T-helper 1 cell (primary cell): ENCODE results near the gene SLC25A2.
A peak's percentile ranks its signal among the peaks of the same experiment; 100 is the strongest.
"Not testable (repeated sequence)": the region's sequence is repeated elsewhere in the genome, so short reads cannot be mapped to it uniquely, and the experiment has no call there.

ENCODE experiments used
- DNase-seq, 5 donors: peaks; one replicate each; pipeline ENCODE4 v3.0.0-alpha.2; 2012 to 2020
- total RNA-seq, 4 donors: gene quantifications; one replicate each; lab custom pipeline; 2026; lab: John Stamatoyannopoulos, UW

Gene SLC25A2
- total RNA-seq, result 0.08 to 1.9 (median 1.1) reads per million in 4 donors

DNA sequence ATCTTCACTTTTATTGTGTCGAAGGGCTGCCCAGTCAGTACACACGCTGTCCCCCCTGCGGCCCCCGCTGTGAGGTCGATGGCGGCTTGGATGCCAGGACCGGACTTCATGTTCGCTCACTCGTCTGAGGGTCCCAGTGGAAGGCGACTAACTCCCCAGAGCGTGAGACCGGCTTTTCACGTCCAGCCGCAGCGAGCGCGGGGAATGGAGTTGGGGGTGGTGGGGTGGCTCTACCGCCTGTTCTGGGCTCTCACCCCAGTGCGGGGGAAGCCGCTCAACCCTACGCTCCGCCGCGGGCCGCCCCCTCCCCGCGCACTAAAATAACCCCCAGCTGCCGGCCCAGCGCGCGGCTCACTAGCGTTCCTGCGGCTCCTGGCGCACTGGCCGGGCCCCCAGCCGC is at the start of gene SLC25A2:
TSS of gene SLC25A2 (minus strand) at position 294 of the 400 bp plus-strand sequence. CDS start at position 110, 184 bp downstream.
- no peak for DNase-seq

DNA sequence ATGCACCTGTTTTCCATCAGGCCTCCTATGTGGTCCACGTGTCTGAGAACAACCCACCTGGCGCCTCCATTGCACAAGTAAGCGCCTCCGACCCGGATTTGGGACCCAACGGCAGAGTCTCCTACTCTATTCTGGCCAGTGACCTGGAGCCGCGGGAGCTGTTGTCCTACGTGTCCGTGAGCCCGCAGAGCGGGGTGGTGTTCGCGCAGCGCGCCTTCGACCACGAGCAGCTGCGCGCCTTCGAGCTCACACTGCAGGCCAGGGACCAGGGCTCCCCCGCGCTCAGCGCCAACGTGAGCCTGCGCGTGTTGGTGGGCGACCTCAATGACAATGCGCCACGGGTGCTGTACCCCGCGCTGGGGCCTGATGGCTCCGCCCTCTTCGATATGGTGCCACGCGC is 47.7 kb upstream of the SLC25A2 start:
- DNase-seq, result no peak

DNA sequence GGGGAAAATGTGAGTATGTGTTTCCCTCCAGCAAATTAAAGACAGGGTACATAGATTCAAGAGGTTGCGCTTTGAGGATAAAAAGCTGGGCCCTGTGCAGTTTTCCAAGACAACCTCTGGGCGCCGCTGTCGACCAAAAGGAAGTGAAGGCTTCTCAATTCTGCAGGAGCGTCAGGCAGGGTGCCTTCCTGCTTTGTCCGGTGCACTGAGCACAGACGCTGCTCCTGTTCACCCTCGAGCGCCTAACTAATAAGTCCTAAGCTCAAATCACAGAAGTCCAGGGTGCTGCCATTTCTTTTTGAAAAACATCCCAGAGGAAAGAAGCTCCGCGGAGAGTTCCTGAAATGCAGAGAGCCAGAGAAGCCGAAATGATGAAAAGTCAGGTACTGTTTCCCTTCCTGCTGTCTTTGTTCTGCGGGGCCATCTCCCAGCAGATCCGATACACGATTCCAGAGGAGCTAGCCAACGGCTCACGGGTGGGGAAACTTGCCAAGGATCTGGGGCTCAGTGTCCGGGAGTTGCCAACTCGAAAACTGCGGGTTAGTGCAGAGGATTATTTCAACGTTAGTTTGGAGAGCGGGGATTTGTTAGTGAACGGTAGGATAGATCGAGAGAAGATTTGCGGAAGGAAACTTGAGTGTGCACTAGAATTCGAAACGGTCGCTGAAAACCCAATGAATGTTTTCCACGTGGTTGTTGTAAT is 46.2 kb upstream of the SLC25A2 start, which contains the start of gene PCDHGB1:
TSS of gene PCDHGB1 (plus strand) at position 183 of the 703 bp plus-strand sequence. CDS start at position 345, 162 bp downstream.
- DNase-seq, result peak in 2 of 5 donors; percentile 19 to 25

DNA sequence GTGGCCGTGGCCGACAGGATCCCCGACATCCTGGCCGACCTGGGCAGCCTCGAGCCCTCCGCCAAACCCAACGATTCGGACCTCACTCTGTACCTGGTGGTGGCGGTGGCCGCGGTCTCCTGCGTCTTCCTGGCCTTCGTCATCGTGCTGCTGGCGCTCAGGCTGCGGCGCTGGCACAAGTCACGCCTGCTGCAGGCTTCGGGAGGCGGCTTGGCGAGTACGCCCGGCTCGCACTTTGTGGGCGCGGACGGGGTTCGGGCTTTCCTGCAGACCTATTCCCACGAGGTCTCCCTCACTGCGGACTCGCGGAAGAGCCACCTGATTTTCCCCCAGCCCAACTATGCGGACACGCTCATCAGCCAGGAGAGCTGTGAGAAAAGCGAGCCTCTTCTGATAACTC is 42.2 kb upstream of the SLC25A2 start:
- DNase-seq, result not testable (repeated sequence)

DNA sequence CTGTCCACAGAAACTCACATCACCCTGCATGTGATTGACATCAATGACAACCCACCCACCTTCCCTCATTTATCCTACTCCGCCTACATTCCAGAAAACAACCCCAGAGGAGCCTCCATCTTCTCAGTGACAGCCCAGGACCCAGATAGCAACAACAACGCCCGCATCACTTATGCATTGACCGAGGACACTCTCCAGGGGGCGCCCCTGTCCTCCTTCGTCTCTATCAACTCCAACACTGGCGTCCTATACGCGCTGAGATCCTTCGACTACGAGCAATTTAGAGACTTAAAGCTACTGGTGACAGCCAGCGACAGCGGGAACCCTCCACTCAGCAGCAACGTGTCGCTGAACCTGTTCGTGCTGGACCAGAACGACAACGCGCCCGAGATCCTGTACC is 41.5 kb upstream of the SLC25A2 start:
- DNase-seq, result no peak

DNA sequence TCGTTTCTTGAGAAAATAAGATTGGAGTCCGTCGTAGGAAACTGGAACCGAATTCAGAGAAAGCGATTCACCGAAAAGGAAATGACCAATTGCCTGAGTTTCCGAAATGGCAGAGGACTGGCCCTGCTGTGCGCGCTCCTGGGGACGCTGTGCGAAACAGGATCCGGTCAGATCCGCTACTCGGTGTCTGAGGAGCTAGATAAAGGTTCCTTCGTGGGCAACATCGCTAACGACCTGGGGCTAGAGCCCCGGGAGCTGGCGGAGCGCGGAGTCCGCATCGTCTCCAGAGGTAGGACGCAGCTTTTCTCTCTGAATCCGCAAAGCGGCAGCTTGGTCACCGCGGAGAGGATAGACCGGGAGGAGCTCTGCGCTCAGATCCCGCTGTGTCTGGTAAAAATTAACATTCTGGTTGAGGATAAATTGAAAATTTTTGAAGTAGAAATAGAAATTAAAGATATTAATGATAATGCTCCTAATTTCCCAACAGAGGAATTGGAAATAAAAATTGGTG is 40.2 kb upstream of the SLC25A2 start:
- no peak for DNase-seq

DNA sequence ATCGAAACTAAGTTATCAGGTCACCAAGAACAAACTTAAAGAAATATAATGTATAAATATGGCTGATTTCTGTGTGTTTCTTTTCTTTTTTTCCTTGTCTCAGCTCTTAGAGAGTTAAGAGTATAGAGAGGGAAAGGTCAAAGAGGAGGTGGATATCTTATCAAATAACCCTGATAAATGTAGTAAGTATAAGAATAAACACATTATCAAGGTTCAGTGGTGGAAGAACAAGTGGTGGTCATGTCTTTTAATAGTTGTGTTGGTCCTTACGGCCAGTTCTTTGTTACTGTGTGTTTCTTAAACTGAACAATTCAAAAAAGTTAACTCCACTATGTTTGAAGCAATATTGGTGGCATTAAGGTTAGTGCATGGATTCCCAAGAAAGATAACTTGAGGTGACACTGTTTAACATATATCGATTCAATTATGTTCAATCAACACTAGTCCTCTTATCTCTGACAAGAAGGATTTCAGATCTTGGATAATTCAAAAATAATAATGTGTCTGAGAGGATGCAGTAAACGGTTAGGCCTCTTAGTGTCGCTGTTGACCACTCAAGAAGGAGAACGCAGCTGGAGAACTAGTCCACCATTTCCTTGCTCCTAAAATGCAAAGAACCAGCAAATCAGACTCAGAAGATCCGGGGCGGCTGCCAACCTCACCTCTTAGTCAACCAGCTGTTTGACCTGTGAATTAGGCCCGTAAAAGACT is 39.5 kb upstream of the SLC25A2 start, which contains the start of gene PCDHGA3:
TSS of gene PCDHGA3 (plus strand) at position 588 of the 711 bp plus-strand sequence. CDS start 205 bp downstream, outside the sequence.
- DNase-seq, result peak in 1 of 5 donors; percentile 14

DNA sequence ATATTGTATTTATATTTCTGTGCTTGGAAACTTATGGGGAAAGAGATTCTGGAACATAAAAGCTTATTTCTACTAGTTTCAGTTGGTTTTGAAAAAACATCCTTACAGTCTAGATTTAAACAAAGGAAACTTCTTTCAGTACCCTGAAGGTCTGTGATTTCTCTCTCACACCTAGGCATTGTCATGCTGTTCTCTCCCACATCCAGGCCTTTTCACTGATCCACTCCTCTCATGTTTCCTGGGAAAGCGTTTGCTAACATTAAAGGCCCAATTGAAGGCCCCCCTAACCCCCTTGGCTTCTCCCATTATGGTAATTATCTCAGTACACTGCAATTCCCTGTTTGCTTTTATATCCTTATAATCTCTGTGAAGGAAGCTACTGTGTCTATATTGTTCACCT is 38.9 kb upstream of the SLC25A2 start:
- DNase-seq, result no peak

DNA sequence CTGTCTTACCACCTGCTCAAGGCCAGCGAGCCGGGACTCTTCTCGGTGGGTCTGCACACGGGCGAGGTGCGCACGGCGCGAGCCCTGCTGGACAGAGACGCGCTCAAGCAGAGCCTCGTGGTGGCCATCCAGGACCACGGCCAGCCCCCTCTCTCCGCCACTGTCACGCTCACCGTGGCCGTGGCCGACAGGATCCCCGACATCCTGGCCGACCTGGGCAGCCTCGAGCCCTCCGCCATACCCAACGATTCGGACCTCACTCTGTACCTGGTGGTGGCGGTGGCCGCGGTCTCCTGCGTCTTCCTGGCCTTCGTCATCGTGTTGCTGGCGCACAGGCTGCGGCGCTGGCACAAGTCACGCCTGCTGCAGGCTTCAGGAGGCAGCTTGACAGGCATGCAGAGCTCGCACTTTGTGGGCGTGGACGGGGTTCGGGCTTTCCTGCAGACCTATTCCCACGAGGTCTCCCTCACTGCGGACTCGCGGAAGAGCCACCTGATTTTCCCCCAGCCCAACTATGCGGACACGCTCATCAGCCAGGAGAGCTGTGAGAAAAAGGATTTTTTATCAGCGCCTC is 37.0 kb upstream of the SLC25A2 start:
- not testable (repeated sequence) for DNase-seq

DNA sequence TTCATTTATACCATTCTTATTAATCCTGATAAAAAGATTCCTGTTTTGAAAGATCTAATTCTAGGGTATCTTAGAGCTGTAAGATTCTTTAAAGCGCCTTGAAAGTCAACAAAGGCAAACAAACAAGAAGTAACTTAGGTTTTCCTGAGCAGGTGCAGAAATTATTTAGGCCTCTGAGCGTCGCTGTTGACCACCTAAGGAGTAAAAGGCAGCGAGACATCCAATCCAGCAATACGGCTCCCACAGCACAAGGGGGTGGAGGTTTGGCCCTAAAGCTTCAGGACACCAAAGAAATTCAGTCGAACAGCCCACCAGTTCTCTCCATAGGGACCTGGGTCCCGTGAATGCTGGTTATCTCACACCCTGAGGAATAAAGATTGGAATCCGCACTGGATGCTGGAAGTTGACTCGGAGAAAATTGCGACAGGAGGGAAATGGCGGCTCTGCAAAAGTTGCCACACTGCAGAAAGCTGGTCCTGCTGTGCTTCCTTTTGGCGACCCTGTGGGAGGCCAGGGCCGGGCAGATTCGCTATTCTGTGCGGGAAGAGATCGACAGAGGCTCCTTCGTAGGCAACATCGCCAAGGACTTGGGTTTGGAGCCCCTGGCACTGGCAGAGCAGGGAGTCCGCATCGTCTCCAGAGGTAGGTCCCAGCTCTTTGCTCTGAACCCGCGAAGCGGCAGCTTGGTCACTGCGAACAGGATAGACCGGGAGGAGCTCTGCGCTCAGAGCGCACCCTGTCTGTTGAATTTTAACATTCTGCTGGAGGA is 34.9 kb upstream of the SLC25A2 start, which contains the start of gene PCDHGA2:
TSS of gene PCDHGA2 (plus strand) at position 223 of the 769 bp plus-strand sequence.
- peak in 1 of 5 donors; percentile 8 for DNase-seq

DNA sequence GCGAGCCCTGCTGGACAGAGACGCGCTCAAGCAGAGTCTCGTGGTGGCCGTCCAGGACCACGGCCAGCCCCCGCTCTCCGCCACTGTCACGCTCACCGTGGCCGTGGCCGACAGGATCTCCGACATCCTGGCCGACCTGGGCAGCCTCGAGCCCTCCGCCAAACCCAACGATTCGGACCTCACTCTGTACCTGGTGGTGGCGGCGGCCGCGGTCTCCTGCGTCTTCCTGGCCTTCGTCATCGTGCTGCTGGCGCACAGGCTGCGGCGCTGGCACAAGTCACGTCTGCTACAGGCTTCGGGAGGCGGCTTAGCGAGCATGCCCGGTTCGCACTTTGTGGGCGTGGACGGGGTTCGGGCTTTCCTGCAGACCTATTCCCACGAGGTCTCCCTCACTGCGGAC is 28.7 kb upstream of the SLC25A2 start:
- not testable (repeated sequence) for DNase-seq

DNA sequence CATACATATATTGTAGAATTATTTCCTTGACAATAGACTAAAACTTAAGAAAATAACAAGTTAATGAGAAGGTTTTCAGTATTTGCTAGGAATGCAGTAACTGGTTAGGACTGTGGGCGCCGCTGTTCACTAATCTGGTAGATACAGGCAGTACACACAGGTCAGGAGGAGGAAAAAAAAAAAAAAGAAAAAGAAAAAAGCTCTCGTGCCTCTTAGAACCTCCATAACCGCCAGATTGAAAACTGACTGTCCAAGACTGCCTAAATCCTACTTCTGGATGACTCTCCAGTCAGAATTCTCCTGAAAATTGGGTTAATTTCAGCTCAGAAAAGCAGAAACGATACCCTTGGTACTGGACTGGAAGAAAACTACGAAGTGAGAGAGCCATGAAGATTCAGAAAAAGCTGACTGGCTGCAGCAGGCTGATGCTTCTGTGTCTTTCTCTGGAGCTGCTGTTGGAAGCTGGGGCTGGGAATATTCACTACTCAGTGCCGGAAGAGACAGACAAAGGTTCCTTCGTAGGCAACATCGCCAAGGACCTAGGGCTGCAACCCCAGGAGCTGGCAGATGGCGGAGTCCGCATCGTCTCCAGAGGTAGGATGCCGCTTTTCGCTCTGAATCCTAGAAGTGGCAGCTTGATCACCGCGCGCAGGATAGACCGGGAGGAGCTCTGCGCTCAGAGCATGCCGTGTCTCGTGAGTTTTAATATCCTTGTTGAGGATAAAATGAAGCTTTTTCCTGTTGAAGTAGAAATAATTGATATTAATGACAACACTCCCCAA is 26.6 kb upstream of the SLC25A2 start, which contains the start of gene PCDHGA1:
TSS of gene PCDHGA1 (plus strand) at position 216 of the 782 bp plus-strand sequence.
- peak in 2 of 5 donors; percentile 8 to 16 for DNase-seq

DNA sequence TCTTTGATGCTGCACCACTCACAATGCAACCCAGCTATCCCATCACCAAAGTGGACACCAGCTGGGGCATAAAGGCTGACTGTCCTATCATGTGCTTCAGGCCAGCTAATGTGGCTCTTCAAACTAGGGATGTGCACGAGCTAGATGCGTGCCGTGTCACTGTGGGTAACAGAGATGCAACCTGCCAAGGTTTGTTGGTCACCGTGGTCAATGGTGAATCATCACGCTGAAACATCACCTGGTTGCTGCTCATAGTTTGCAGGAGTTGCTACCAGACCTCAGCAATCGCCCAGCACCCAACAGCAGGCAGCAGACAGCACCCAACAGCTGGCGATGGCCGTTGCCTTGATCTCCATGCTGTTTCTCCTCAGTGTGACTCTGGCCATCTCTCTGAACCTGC is 24.4 kb upstream of the SLC25A2 start:
- DNase-seq, result no peak

DNA sequence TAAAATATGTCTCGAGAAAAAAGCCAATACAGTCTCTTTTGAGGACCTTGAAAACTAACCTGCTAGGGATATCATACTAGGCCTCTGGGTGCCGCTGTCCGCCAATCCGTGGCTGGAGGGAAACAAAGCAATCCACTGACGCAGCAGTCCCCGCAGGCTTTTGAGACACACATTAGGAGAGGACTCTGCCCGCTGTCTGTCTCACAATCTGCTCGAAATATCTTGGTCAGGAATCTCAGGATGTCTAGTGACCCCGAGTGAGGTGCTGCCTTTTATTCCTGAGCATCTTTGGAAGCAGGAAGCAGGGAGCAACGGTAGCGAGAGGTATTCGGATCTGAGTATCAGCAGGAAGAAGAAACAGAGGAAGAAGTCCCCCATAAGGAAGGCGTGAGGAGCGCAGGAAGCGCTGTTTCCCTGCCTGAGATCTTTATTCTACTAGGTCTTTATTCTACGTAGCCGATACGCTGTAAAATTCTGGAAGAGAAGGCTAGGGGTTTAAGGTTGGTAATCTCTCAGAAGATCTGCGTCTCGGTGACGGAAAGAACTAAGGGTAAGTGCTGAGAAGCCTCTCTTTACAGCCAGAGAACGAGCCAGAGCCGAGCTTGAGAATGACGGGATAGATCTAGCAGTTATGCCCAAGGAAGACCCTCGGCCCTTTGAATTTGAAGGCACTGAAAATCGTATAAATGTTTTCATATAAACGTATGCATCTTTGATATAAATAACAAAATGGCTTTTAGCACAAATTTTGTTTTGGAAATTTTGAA is 22.4 kb upstream of the SLC25A2 start:
- peak; percentile 24 to 59 (median 52) for DNase-seq

DNA sequence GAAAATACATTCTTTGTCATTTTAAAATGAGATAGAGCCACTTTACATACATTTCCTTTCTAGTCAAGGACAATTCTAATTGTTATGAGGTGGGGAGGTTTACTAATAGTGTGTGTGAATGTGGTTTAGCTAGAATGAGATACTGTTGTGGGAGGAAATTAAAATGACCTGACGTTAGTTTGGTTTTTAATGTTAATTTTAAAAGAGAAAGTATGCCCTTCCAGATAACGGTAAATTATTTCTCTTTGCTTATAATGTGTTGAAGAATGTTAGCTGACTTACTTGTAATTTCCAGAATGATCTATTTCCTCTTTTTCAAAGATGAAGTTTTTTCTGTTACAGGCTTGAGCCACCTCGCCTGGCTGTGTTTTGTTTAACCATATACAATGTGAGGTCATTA is 18.4 kb upstream of the SLC25A2 start:
- no peak for DNase-seq

DNA sequence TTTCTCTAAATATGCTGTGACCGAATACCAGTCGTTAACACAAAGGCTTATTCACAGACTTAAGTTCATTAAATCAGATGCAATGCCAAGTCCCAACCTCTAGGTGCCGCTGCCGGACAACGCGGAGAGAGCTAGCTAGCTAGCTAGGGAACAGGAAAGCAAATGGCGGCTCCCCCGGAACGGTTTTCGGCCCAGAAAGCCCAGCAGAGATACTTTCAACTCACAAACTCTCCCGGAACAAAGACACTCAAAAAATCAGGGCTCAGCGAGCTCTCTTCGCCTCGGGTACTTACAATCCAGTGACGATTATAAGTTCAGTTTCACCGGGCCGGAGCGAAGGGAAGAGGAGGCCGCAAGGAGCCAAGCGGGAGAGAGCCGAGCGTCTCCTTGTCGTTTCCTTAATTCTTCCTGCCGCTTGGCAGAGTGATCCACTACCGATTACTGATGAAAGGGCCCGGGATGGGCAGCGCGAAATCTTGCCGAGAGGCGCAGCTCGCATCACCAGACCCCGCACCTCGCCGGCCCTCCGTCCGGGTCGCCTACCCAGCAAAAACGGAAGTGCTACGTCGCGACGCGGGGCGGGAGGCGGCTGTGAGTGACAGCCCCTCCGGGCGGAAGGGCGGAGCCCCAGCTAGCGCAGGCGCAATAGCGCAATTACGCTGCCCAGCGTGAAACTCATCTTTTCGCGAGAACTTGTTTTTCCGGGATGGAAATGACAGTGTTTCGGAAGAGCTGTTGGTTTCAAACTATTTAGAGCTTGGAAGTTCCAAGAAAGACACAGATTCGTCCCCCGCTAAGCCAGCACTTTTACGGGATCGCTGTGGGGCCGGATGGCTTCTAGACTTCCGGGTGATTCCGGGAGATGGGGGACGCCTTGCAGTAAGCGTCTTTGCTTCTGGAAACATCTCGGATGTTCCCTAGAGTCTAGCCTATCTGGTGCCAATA is 16.6 kb upstream of the SLC25A2 start, which contains the start of gene TAF7:
TSS of gene TAF7 (minus strand) at position 560 of the 945 bp plus-strand sequence. CDS start 740 bp downstream, outside the sequence.
- peak; percentile 85 to 93 (median 89) for DNase-seq

DNA sequence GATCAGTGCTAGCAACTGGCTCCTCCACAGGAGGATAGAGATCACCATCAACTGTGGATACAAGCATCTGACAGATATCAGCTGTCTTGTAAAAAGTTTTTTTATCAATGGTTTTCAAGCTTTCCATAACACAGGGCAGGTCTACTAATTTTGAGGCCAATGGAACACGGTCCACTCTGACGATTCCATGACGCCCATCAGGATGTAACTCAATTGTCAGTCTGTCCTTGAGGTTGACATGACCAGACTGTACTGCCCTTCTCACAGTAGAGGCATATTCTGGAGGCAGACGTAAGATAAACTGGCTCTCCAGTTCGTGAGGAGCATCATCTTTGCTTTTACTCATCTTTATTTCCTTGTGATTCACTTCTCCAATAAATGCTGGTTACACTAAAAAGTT is 15.8 kb upstream of the SLC25A2 start:
- DNase-seq, result no peak

DNA sequence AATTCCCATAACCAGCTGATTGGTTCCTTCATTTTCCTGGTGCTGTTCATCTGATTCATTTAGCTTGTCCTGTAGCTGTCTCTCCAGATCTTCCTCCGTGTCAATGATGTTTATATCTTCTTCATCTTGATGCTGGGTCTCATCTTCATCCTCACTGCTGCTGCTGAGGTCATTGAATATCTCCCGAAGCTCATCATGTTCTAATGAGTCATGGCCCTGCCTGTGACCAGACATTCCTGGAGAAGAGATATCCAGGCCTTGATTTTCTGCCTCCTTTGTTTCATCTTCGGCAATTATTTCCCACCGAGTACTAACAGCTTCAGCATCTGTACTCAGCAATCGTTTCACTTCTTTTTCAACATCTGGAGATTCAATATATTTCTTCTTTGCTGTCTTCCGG is 15.4 kb upstream of the SLC25A2 start:
- no peak for DNase-seq

DNA sequence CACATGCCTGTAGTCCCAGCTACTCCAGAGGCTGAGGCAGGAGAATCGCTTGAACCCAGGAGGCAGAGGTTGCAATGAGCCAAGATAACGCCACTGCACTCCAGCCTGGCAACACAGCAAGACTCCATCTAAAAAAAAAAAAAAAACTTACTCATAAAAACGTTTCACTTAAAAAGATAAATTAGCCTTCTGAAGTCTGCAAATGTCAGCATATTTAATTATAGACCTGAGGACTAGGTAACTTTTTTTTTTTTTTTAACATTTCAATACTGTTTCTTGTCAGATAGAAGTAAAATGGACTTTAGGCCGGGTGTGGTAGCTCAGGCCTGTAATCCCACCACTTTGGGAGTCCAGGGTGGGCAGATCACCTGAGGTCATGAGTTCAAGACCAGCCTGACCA is 13.1 kb upstream of the SLC25A2 start:
- DNase-seq, result not testable (repeated sequence)
